Transverse colon (tissue), 4 donors: ENCODE data around the gene CRKL. TPM values are rescaled to one million over a fixed set of nuclear protein-coding genes. Genes with fewer than 3 reads are reported as not detected.
"Not testable (repeated sequence)": the region's sequence is repeated elsewhere in the genome, so short reads cannot be mapped to it uniquely, and the experiment has no call there.

ENCODE experiments used
- DNase-seq: peaks from one replicate; pipeline ENCODE4 v3.0.0-alpha.2; 2019
- H3K27ac ChIP-seq, 4 donors: fragments of 200-600 bp; sonication (generic); 2 replicates each; pipeline ENCODE4 v1.5.1; 2016 to 2018; ENCODE audit warnings: inconsistent platforms in 4 of 4
- H3K27me3 ChIP-seq: fragments of 200-600 bp; sonication (generic); 2 replicates; pipeline ENCODE4 v1.5.1; 2017; ENCODE audit warnings: inconsistent platforms
- H3K36me3 ChIP-seq, 4 donors: fragments of 200-600 bp; sonication (generic); 2 replicates each; pipeline ENCODE4 v1.5.1; 2017 to 2019; ENCODE audit warnings: inconsistent platforms in 4 of 4
- H3K4me1 ChIP-seq, 4 donors: fragments of 200-600 bp; sonication (generic); 2 replicates each; pipeline ENCODE4 v1.5.1; 2017 to 2020; ENCODE audit warnings: inconsistent platforms in 4 of 4
- H3K4me3 ChIP-seq, 4 donors: fragments of 200-600 bp; sonication (generic); 1 replicate in 1 of 4; 2 replicates in 3 of 4; pipeline versions ENCODE4 v1.5.1 to v1.6.1; 2017 to 2019; ENCODE audit warnings: inconsistent platforms in 4 of 4
- H3K9me3 ChIP-seq, 2 donors: fragments of 200-600 bp; sonication (generic); 2 replicates each; pipeline ENCODE4 v1.5.1; 2017 to 2019; ENCODE audit warnings: inconsistent platforms in 2 of 2
- EP300 ChIP-seq: sonication (generic); formaldehyde crosslinking; IDR thresholded peaks from one replicate; pipeline ENCODE4 v1.6.1; 2017; ENCODE audit warnings: antibody characterized with exemption, low read depth
- POLR2A ChIP-seq: fragments of 450-650 bp; IDR thresholded peaks from one replicate; pipeline ENCODE4 v1.6.1; 2016; ENCODE audit warnings: antibody characterized with exemption, mild to moderate bottlenecking, moderate library complexity
- POLR2AphosphoS5 ChIP-seq, 3 donors: sonication (generic); formaldehyde crosslinking; IDR thresholded peaks; one replicate each; pipeline ENCODE4 v1.6.1; 2016; ENCODE audit warnings: antibody characterized with exemption in 3 of 3
- WGBS, 2 donors: methylation state at CpG; one replicate each; pipeline ENCODE4 v1.1.5; 2018; ENCODE audit warnings: low coverage in 1 of 2; 5-methylcytosine and 5-hydroxymethylcytosine counted together
- in situ Hi-C, 4 donors: fragments of 200-750 bp; cut with MboI; loops; one replicate each; pipeline versions ENCODE4 v1.15.0 to v1.15.1; 2017; ENCODE audit warnings: low sequenced_read_pairs in 3 of 4, low pct_ligation_motif_present in 1 of 4, low pct_unique_long_range_greater_than_20kb in 1 of 4
- intact Hi-C: fragments of 100-400 bp; cut with DNase I; formaldehyde crosslinking; loops from one replicate; pipeline ENCODE4 v1.15.1; 2023; ENCODE audit warnings: low total_unique reads
- total RNA-seq, 4 donors: library from RNA; depleted of rRNA; stranded (reverse); fragments of >200 nt; gene quantifications; one replicate each; pipeline ENCODE4 v1.1.0, GENCODE V29; 2016
- TF ChIP-seq, protein P1 (sequence below), 5 experiments: fragments of 200-600 bp in 3 of 5; fragments of 450-650 bp in 2 of 5; sonication (generic) in 3 of 5; IDR thresholded peaks; 1 replicate in 2 of 5; 2 replicates in 3 of 5; pipeline ENCODE4 v1.5.1; 2016 to 2017; ENCODE audit warnings: antibody characterized with exemption in 5 of 5, inconsistent platforms in 3 of 5, mild to moderate bottlenecking in 2 of 5, moderate library complexity in 1 of 5

CRKL gene
- total RNA-seq, 4 donors from 2014 or later = 37.0 to 56.7 (median 48.6) TPM

GRCh38 chr22:20887375-20887774 lies 29.8 kb upstream of the CRKL start:
- H3K4me3 ChIP-seq = no peak overlapping the region
- TF ChIP-seq POLR2AphosphoS5 (IDR thresholded peaks at IDR 0.05) = no peak
- TF ChIP-seq POLR2A = no peak
- TF ChIP-seq EP300 = no peak
- TF ChIP-seq, protein P1, sequence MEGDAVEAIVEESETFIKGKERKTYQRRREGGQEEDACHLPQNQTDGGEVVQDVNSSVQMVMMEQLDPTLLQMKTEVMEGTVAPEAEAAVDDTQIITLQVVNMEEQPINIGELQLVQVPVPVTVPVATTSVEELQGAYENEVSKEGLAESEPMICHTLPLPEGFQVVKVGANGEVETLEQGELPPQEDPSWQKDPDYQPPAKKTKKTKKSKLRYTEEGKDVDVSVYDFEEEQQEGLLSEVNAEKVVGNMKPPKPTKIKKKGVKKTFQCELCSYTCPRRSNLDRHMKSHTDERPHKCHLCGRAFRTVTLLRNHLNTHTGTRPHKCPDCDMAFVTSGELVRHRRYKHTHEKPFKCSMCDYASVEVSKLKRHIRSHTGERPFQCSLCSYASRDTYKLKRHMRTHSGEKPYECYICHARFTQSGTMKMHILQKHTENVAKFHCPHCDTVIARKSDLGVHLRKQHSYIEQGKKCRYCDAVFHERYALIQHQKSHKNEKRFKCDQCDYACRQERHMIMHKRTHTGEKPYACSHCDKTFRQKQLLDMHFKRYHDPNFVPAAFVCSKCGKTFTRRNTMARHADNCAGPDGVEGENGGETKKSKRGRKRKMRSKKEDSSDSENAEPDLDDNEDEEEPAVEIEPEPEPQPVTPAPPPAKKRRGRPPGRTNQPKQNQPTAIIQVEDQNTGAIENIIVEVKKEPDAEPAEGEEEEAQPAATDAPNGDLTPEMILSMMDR (IDR thresholded peaks at IDR 0.05) = no peak
- H3K9me3 ChIP-seq = no peaks in the 10 kb centered on the region
- 83 to 100% methylated on average over 1 to 5 of the region's 5 CpGs for WGBS, 2 donors
- no peak overlapping the region for H3K27ac ChIP-seq
- no peaks in the 10 kb centered on the region for H3K27me3 ChIP-seq
- H3K4me1 ChIP-seq = peaks cover 0 to 27% (median 13%) of the 10 kb centered on the region in 4 donors
- DNase-seq = no peak
- intact Hi-C loops = no loop called here
- H3K36me3 ChIP-seq = peaks cover 0 to 28% (median 10%) of the 10 kb centered on the region in 4 donors
- in situ Hi-C loops = loop anchor here in 1 of 4 donors (25.0 kb wide), 1 partner anchor 200 kb away; no protein-coding TSS in a partner anchor

DNA sequence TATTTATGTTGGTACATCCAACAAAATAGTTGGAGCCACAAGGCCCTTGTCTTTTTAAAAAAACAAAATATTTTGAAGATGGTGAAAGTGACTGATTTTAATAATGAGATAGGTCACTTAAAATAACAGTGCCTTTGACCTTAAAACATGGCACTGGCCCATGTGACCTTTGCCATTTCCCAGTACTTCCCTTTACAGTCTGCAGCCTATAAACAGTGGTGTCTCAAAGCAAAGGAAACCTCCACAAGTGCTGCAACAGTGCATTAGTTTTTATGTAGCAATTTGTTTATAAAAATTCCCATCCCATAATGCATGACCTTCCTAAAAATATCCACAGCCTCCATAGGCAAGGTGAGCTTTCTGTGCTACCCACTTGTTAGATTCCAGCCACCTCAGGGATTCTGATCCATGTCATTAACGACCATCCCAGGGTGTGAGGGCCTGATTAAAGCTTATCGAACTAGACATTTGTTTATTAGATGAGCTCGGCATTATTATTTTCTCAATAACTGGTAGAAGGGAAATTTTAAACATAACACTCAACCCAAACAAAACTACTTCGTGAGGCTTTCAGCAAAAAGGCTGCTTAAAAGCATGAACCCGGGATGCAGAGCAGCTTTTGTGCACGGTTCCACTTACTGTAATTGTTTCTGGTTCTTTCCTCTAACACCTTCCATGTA lies 28.0 kb upstream of the CRKL start:
- Histone ChIP-seq H3K9me3 (no peaks in the 10 kb centered on the region), H3K27me3 (no peaks in the 10 kb centered on the region), H3K36me3 (peaks cover 0 to 20% (median 4%) of the 10 kb centered on the region in 4 donors), H3K27ac (no peak overlapping the region), H3K4me3 (no peak overlapping the region), H3K4me1 (peaks cover 0 to 24% (median 13%) of the 10 kb centered on the region in 4 donors)
- TF ChIP-seq, protein P1 (IDR thresholded peaks at IDR 0.05) = no peak
- no peak for TF ChIP-seq POLR2AphosphoS5 (IDR thresholded peaks at IDR 0.05)
- TF ChIP-seq POLR2A = no peak
- TF ChIP-seq EP300 = no peak
- DNase-seq = no peak
- 83 to 85% methylated on average over 6 of the region's 6 CpGs for WGBS, 2 donors
- intact Hi-C loops = no loop called here
- in situ Hi-C loops = loop anchor here in 1 of 4 donors (25.0 kb wide), 1 partner anchor 198 kb away; no protein-coding TSS in a partner anchor

GRCh38 chr22:20889904-20890540 lies 27.2 kb upstream of the CRKL start:
- Histone ChIP-seq H3K4me1 (peaks cover 0 to 16% (median 9%) of the 10 kb centered on the region in 4 donors), H3K4me3 (no peak overlapping the region), H3K27me3 (no peaks in the 10 kb centered on the region), H3K27ac (no peak overlapping the region), H3K9me3 (no peaks in the 10 kb centered on the region), H3K36me3 (peaks cover 0 to 20% (median 4%) of the 10 kb centered on the region in 4 donors)
- TF ChIP-seq POLR2AphosphoS5 (IDR thresholded peaks at IDR 0.05) (no peak), POLR2A (no peak), EP300 (no peak)
- TF ChIP-seq, protein P1 (IDR thresholded peaks at IDR 0.05) = no peak
- intact Hi-C loops (no loop called here), in situ Hi-C loops (loop anchor here in 1 of 4 donors (25.0 kb wide), 1 partner anchor 197 kb away; no protein-coding TSS in a partner anchor)
- 97 to 100% methylated on average over 4 to 13 of the region's 13 CpGs for WGBS, 2 donors
- no peak for DNase-seq

- Histone ChIP-seq H3K27me3 (no peaks in the 10 kb centered on the region), H3K9me3 (no peaks in the 10 kb centered on the region), H3K36me3 (peaks cover 0 to 20% (median 4%) of the 10 kb centered on the region in 4 donors), H3K4me1 (peaks cover 0 to 6% (median 1%) of the 10 kb centered on the region in 4 donors), H3K27ac (no peak overlapping the region), H3K4me3 (no peak overlapping the region)
- TF ChIP-seq POLR2AphosphoS5 (IDR thresholded peaks at IDR 0.05) (no peak), POLR2A (no peak), EP300 (no peak)
- TF ChIP-seq, protein P1 (IDR thresholded peaks at IDR 0.05) = no peak
- whole genome bisulfite sequencing, 2 donors = 97 to 98% methylated on average over 6 of the region's 6 CpGs
- in situ Hi-C loops = loop anchor here in 1 of 4 donors (25.0 kb wide), 1 partner anchor 196 kb away; no protein-coding TSS in a partner anchor
- no peak for DNase-seq
- intact Hi-C loops = no loop called here
These were observed 26.2 kb upstream of the CRKL start for GRCh38 chr22:20890975-20891374.

DNA sequence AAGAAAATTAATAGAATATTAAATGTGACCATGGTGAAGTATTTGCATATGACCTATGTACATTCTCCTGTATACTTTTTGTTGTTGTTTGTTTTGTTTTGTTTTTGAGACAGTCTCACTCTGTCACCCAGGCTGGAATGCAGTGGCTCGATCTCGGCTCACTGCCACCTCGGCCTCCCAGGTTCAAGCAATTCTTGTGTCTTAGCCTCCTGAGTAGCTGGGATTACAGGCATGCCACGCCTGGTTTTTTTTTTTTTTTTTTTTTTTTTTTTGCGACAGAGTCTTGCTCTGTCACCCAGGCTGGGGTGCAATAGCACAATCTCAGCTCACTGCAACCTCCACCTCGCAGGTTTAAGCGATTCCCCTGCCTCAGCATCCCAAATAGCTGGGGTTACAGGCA lies 19.5 kb upstream of the CRKL start:
- H3K9me3 ChIP-seq, DNase-seq, intact Hi-C loops, H3K36me3 ChIP-seq, H3K27me3 ChIP-seq, H3K27ac ChIP-seq, H3K4me3 ChIP-seq, H3K4me1 ChIP-seq: not testable (repeated sequence)
- 60 to 84% methylated on average over 1 to 7 of the region's 7 CpGs for whole genome bisulfite sequencing, 2 donors
- in situ Hi-C loops = loop anchor here in 1 of 4 donors (25.0 kb wide), 1 partner anchor 190 kb away; no protein-coding TSS in a partner anchor
